Mucosa of stomach (tissue), 1 donor: ENCODE data around the gene RASAL1.

Experiments
- H3K27me3 ChIP-seq: one replicate; pipeline ENCODE4 v1.7.0; 2013; ENCODE audit warnings: mild to moderate bottlenecking, low read length; ENCODE audit not compliant: control insufficient read depth, insufficient read depth
- H3K36me3 ChIP-seq: one replicate; pipeline ENCODE4 v1.7.0; 2013; ENCODE audit warnings: low read length; ENCODE audit not compliant: control insufficient read depth, insufficient read depth
- H3K4me1 ChIP-seq: one replicate; pipeline ENCODE4 v1.7.0; 2013; ENCODE audit warnings: mild to moderate bottlenecking, low read length; ENCODE audit not compliant: control insufficient read depth, insufficient read depth
- H3K4me3 ChIP-seq: one replicate; pipeline ENCODE4 v1.7.0; 2013; ENCODE audit warnings: low read length
- H3K9ac ChIP-seq: one replicate; pipeline ENCODE4 v1.7.0; 2013; ENCODE audit warnings: mild to moderate bottlenecking, low read length, moderate library complexity
- H3K9me3 ChIP-seq: one replicate; pipeline ENCODE4 v1.7.0; 2013; ENCODE audit warnings: mild to moderate bottlenecking, low read length, moderate library complexity; ENCODE audit not compliant: control insufficient read depth
- donor health status: Pancreatic carcinoma.

Gene RASAL1

GRCh38 chr12:113059071-113059595 is 76.4 kb downstream of the RASAL1 start:
- Histone ChIP-seq H3K9ac (no peak overlapping the region), H3K36me3 (no peaks in the 10 kb centered on the region), H3K4me1 (peaks cover 3% of the 10 kb centered on the region), H3K9me3 (no peaks in the 10 kb centered on the region), H3K27me3 (peaks cover 43% of the 10 kb centered on the region), H3K4me3 (no peak overlapping the region)

GRCh38 chr12:113058553-113058952 is 77.0 kb downstream of the RASAL1 start:
- Histone ChIP-seq H3K27me3 (peaks cover 43% of the 10 kb centered on the region), H3K4me3 (no peak overlapping the region), H3K4me1 (peaks cover 3% of the 10 kb centered on the region)

DNA sequence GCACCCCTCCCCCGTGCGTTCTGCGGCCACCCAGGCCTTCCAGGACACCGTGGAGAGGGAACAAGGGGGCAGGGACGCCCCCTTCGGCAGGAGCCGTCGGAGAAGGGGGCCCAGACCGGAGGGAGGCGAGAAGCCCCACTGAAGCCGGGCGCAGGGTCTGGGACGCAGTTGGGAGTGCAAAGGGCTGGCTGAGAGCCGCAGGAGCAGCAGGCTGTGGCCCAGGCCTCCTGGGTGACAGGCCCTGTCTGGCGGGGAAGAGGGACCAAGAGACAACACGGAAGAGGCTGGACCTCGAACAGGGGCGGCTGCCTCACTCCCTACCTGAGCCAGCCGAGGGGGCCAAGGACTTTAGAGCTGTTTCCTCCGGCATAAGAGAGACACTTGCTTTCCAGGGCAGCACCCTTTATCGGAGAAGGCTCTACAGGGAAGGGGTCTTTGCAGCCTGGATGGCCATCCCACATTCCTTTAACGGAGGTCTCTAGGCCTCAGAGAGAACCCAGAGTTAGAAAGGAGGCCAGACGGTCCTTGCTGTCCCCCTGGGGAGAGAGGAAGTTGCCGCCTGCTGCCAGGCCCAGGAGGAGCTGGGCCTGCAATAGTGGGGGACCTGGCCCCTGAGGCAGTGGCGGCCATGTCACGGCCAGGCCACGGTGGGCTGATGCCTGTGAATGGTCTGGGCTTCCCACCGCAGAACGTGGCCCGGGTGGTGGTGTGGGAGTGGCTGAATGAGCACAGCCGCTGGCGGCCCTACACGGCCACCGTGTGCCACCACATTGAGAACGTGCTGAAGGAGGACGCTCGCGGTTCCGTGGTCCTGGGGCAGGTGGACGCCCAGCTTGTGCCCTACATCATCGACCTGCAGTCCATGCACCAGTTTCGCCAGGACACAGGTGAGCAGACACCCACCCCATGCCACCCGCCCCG is 77.7 kb downstream of the RASAL1 start:
- Histone ChIP-seq H3K27me3 (peaks cover 38% of the 10 kb centered on the region), H3K9ac (no peak overlapping the region), H3K4me3 (no peak overlapping the region), H3K36me3 (no peaks in the 10 kb centered on the region), H3K9me3 (no peaks in the 10 kb centered on the region), H3K4me1 (peaks cover 3% of the 10 kb centered on the region)

More at GRCh38 chr12:113058553-113058952, 77.0 kb downstream of the RASAL1 start:
- Histone ChIP-seq H3K36me3 (no peaks in the 10 kb centered on the region), H3K9ac (no peak overlapping the region), H3K9me3 (no peaks in the 10 kb centered on the region)

DNA sequence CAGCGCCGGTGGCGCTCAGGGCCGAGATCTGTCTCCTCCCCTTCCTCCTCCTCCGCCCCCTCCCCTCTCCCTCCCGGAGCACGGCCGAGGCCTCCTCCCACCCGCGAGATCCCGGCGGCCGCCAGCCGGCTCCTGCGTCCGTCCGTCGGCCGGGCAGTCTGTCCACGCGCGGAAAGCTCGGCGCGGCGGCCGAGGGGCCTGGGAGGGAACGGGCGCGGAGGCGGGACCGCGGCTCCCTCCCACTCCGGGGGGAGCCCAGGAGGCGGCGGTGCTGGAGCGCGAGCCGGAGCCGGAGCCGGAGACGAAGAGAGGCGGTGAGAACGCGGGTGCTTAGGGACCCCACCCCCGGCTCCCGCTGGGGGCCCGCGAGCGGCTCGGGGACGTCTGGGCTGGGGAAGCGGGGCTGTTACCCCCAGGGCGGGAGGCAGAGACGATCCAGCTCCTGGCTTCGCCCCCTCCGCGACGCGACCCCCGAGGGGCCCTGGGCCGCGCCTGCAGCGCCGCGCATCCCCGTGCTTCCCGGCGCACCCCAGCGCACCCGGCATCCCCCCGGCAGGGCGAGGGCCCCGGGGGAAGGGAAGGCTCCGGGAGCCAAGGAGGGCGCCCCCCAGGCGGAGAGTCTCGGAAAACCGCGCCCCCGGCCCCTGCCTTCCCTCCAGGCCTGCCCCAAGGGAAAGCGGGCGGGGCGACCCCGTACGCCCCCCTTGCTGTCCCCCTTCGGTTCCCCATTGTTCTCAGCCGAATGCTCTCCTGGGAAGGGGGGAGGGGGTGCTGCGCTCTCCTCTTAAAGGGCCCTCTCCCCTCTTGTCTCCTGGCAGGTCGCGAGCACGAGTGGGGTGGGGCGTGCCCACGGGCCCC is 78.7 kb downstream of the RASAL1 start, which contains the start of gene DTX1:
Gene DTX1 (plus strand): TSS at position 100 of the 858 bp plus-strand sequence. CDS start 1,463 bp downstream, outside the sequence.
- Histone ChIP-seq H3K9me3 (no peaks in the 10 kb centered on the region), H3K4me3 (no peak within 1 kb of the TSS), H3K9ac (no peak within 1 kb of the TSS), H3K27me3 (peaks cover 38% of the 10 kb centered on the region), H3K36me3 (no peaks in the 10 kb centered on the region), H3K4me1 (peaks cover 3% of the 10 kb centered on the region)

GRCh38 chr12:113056381-113056630 is 79.3 kb downstream of the RASAL1 start:
- no peak overlapping the region for H3K4me3 ChIP-seq
- H3K36me3 ChIP-seq, result no peaks in the 10 kb centered on the region
- H3K27me3 ChIP-seq, result peaks cover 38% of the 10 kb centered on the region
- H3K9me3 ChIP-seq, result no peaks in the 10 kb centered on the region
- H3K9ac ChIP-seq, result no peak overlapping the region
- peaks cover 3% of the 10 kb centered on the region for H3K4me1 ChIP-seq

DNA sequence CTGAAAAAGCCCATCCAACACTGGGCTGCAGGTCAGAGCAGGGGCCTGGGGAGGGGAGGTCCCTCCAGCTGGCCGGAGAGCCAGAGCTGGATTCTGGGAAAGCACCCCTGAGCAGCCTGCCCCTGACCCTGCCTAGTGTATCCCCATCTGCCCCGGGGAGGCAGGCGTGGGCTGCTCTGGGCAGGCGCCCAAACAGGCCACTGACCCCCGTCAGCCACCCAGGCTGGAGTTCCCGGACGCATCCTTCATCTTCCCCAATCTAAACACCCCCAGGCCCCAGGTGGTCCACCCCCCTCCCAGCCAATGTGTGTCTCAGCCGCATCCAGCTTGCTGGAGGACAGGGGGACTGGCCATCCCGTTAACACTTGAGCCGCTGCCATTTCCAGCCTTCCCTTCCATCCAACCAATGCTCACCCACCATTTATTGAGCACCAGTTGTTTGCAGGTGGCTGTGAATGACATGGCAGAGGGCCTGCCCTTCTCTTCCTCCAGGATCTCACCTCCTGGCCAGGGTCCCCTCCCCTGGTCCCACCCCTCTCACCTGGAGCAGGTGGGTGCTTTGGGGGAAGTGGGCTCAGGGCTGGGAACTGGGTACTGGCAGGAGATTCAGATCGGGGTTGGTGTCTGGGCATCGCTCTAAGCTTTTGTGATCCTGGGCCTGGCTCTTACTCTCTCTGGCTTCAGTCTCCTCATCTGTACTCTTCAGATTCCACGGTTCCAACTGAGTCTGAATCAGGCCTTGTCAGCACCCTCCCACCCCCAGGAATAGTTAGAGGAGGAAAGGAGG is 79.8 kb downstream of the RASAL1 start:
- H3K36me3 ChIP-seq, result no peaks in the 10 kb centered on the region
- H3K27me3 ChIP-seq, result peaks cover 38% of the 10 kb centered on the region
- H3K9ac ChIP-seq, result no peak overlapping the region
- H3K9me3 ChIP-seq, result no peaks in the 10 kb centered on the region
- H3K4me1 ChIP-seq, result peaks cover 3% of the 10 kb centered on the region
- H3K4me3 ChIP-seq, result no peak overlapping the region

GRCh38 chr12:113054948-113055486 is 80.5 kb downstream of the RASAL1 start:
- H3K27me3 ChIP-seq, result peaks cover 38% of the 10 kb centered on the region
- peaks cover 3% of the 10 kb centered on the region for H3K4me1 ChIP-seq
- no peak overlapping the region for H3K9ac ChIP-seq

GRCh38 chr12:113052326-113052725 is 83.2 kb downstream of the RASAL1 start:
- no peaks in the 10 kb centered on the region for H3K9me3 ChIP-seq
- H3K4me1 ChIP-seq, result peaks cover 3% of the 10 kb centered on the region
- no peak overlapping the region for H3K4me3 ChIP-seq
- no peak overlapping the region for H3K9ac ChIP-seq
- peaks cover 35% of the 10 kb centered on the region for H3K27me3 ChIP-seq
- no peaks in the 10 kb centered on the region for H3K36me3 ChIP-seq

More at GRCh38 chr12:113054948-113055486, 80.5 kb downstream of the RASAL1 start:
- Histone ChIP-seq H3K9me3 (no peaks in the 10 kb centered on the region), H3K36me3 (no peaks in the 10 kb centered on the region), H3K4me3 (no peak overlapping the region)

DNA sequence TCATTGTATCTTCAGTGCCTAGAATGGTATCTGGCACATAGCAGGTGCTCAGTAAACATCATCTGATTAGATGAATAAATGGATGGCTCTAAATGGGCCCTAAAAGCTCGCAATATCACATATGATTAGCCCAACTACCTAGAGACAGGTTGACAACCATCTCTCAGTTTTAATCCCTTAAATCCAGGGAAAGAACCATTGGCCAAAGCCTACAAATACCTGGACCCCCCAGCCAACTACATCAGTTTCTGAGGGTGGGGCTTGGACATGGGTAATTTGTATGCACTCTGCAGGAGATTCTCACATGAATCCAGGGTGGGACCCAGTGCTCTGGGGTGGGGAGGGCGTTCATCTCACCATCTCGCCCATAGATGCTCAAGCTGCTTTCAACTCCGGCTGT is 83.8 kb downstream of the RASAL1 start:
- H3K9ac ChIP-seq, result no peak overlapping the region

DNA sequence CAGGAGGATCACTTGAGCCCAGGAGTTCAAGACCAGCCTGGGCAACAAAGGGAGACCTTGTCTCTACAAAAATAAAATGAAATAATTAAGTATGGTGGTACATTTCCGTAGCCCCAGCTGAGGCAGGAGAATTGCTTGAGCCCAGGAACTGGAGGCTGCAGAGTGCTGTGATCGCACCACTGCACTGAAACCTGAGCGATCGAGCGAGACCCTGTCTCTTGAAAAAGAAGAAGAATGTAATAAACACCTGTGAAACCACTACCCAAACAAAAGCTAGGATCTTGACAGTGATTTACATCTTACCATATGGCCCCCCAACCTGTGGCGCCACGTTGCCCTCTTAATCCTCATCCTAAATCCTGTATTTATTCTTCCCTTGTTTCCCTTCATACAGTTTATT is 84.8 kb downstream of the RASAL1 start:
- Histone ChIP-seq H3K27me3 (peaks cover 20% of the 10 kb centered on the region), H3K9me3 (no peaks in the 10 kb centered on the region), H3K4me3 (no peak overlapping the region), H3K4me1 (no peaks in the 10 kb centered on the region), H3K36me3 (no peaks in the 10 kb centered on the region), H3K9ac (no peak overlapping the region)

More for the DNA sequence above, 83.8 kb downstream of the RASAL1 start:
- H3K4me3 ChIP-seq, result no peak overlapping the region
- H3K36me3 ChIP-seq, result no peaks in the 10 kb centered on the region
- no peaks in the 10 kb centered on the region for H3K9me3 ChIP-seq
- H3K4me1 ChIP-seq, result no peaks in the 10 kb centered on the region
- H3K27me3 ChIP-seq, result peaks cover 29% of the 10 kb centered on the region

DNA sequence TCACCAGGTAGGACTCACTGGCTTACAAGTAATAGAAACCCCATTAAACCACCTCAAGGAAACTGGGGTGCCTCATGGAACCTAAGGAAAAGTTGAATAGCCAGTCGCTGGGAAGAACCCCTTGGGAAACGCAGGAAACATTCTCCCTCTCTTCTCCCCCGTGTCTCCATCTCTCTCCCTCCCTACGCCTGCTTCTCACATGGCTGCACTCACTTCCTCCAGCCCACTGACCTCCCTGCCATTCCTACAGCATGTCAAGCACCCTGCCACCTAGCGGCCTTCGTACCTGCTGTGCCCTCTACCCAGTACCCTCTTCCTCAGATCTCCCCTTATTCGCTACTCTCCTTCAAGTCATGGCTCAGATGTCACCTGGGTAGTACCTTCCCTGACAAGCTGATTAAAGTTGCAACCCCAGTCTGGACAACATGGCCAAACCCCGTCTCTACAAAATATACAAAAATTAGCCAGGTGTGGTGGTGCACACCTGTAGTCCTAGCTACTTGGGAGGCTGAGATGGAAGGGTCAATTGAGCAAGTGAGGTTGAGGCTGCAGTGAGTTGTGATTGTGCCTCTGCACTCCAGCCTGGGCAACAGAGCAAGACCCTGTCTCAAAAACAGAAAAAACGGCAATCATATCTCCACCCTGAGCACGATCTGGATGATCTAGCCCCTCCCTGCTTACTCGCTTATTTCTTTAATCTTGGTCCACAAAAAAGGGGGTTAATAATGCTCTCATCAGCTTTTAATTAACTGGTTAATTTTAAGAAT is 85.4 kb downstream of the RASAL1 start:
- H3K36me3 ChIP-seq, result no peaks in the 10 kb centered on the region
- H3K27me3 ChIP-seq, result peaks cover 13% of the 10 kb centered on the region
- no peaks in the 10 kb centered on the region for H3K4me1 ChIP-seq
- no peaks in the 10 kb centered on the region for H3K9me3 ChIP-seq
- H3K4me3 ChIP-seq, result no peak overlapping the region
- H3K9ac ChIP-seq, result no peak overlapping the region
